ENCODE data around the gene YEATS4.

YEATS4 gene

GRCh38 chr12:69360348-69360672 lies 767 bp downstream of the YEATS4 start:
- TF ChIP-seq REST (IDR thresholded peaks at IDR 0.05; ENCODE audit: insufficient replicate concordance, low read depth) (peak; percentile 1), GABPA (IDR thresholded peaks at IDR 0.05; ENCODE audit: low read depth) (no peak), POLR2AphosphoS5 (IDR thresholded peaks at IDR 0.05; ENCODE audit: low read depth) (no peak; the same call in 1 of the 2 replicates)
- TF ChIP-seq, protein P1, sequence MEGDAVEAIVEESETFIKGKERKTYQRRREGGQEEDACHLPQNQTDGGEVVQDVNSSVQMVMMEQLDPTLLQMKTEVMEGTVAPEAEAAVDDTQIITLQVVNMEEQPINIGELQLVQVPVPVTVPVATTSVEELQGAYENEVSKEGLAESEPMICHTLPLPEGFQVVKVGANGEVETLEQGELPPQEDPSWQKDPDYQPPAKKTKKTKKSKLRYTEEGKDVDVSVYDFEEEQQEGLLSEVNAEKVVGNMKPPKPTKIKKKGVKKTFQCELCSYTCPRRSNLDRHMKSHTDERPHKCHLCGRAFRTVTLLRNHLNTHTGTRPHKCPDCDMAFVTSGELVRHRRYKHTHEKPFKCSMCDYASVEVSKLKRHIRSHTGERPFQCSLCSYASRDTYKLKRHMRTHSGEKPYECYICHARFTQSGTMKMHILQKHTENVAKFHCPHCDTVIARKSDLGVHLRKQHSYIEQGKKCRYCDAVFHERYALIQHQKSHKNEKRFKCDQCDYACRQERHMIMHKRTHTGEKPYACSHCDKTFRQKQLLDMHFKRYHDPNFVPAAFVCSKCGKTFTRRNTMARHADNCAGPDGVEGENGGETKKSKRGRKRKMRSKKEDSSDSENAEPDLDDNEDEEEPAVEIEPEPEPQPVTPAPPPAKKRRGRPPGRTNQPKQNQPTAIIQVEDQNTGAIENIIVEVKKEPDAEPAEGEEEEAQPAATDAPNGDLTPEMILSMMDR (IDR thresholded peaks at IDR 0.05; ENCODE audit: insufficient read depth, low read length) = no peak
- H3K27me3 ChIP-seq (ENCODE audit: insufficient read depth, poor library complexity, severe bottlenecking) = no peaks in the 10 kb centered on the region
- peak overlapping the region; percentile 47 for H3K4me3 ChIP-seq (replicated peaks; ENCODE audit: insufficient read depth, low read length)
- no peak for DNase-seq (ENCODE audit: low read depth in 1 of 2, low spot score in 1 of 2)
- H3K27ac ChIP-seq (replicated peaks) = peak overlapping the region; percentile 100

DNA sequence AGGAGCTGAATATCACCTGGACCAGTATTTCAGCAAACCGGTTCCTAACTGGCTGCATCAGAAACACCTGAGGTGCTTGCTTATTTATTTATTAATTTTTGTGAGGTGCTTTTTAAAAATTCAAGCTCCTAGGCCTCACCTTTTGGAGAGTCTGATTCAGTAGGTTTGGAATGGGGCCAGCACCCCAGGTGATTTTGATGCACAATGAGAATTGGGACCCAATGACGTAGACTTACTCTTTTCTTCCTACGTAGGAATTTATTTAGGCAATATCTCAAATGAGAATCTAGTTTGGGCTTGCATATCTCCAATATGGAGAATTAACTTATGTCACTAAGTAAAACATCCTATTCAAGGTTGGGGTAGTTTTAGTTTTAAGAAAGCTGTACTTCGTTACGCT lies 7.3 kb downstream of the YEATS4 start:
- TF ChIP-seq GABPA (IDR thresholded peaks at IDR 0.05; ENCODE audit: low read depth) = no peak
- TF ChIP-seq SPI1 (IDR thresholded peaks at IDR 0.05; ENCODE audit: borderline replicate concordance, low read depth) = no peak
- no peak for TF ChIP-seq REST (IDR thresholded peaks at IDR 0.05; ENCODE audit: insufficient replicate concordance, low read depth)
- TF ChIP-seq, protein P1 (IDR thresholded peaks at IDR 0.05; ENCODE audit: insufficient read depth, low read length) = no peak
- no peak for TF ChIP-seq POLR2AphosphoS5 (IDR thresholded peaks at IDR 0.05; ENCODE audit: low read depth)

DNA sequence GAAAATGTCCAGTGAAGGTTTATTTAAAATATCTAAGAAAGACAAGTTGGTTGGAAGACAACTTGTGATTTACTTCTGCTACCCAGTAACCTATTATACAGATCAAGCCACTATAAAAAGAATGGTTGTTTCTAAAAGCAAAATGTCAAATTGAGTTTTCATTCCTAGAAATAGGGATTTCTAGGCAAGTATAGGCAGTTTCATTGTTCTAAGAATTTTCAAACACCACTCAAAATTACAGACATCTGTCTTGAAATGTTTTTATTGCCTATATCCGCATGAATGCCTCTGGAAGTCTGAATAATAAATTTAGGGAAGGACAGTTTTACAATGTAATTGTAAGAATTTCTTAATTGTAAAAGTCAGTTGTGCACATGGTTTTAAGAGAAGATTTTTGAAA lies 8.6 kb downstream of the YEATS4 start:
- no peak for DNase-seq (ENCODE audit: low read depth in 1 of 2, low spot score in 1 of 2)
- no peaks in the 10 kb centered on the region for H3K27me3 ChIP-seq (ENCODE audit: insufficient read depth, poor library complexity, severe bottlenecking)
- no peak overlapping the region for H3K4me3 ChIP-seq (replicated peaks; ENCODE audit: insufficient read depth, low read length)
- TF ChIP-seq GABPA (IDR thresholded peaks at IDR 0.05; ENCODE audit: low read depth) = no peak
- no peak for TF ChIP-seq SPI1 (IDR thresholded peaks at IDR 0.05; ENCODE audit: borderline replicate concordance, low read depth)
- TF ChIP-seq, protein P1 (IDR thresholded peaks at IDR 0.05; ENCODE audit: insufficient read depth, low read length) = no peak
- TF ChIP-seq REST (IDR thresholded peaks at IDR 0.05; ENCODE audit: insufficient replicate concordance, low read depth) = no peak
- TF ChIP-seq POLR2AphosphoS5 (IDR thresholded peaks at IDR 0.05; ENCODE audit: low read depth) = no peak
- H3K27ac ChIP-seq (replicated peaks) = no peak overlapping the region

More for the DNA sequence above, 7.3 kb downstream of the YEATS4 start:
- Histone ChIP-seq H3K27ac (replicated peaks) (no peak overlapping the region), H3K4me3 (replicated peaks; ENCODE audit: insufficient read depth, low read length) (no peak overlapping the region), H3K27me3 (ENCODE audit: insufficient read depth, poor library complexity, severe bottlenecking) (no peaks in the 10 kb centered on the region)
- no peak for DNase-seq (ENCODE audit: low read depth in 1 of 2, low spot score in 1 of 2)
